ENCODE data around the gene POLE.

DNA sequence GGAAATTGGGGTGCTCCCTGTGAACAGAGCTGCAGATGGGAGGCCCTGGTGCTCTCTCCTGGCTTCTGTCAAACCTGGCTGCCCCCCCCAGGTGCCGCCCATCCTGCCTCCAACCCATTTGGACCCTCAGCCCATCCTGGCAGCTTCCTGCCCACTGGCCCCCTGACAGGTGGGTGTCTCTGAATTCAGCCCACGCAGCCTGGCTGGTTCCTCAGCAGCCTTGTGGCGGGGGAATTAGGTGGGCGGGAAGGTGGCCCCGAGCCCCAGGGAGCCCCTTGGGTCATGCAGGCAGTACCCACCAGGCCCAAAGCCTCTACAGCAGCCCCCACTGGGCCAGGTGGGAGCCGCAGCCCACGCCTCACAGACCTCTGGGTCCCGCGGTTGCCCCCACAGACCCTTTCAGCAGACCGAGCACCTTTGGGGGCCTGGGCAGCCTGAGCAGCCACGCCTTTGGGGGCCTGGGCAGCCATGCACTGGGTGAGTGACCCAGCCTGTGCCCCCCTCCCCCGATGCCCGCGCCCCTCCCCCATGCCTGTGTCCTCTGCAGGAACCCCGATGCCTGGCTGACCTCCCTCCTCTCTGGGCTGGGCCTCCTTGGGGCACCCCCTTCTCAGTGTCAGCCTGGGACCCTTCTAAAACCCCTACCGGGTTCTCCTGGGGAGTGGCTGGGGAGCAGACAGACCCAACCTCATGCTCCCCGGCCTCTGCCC is 105.6 kb downstream of the POLE start:
- TF ChIP-seq CTCF (IDR thresholded peaks at IDR 0.05) (no peak), POLR2A (IDR thresholded peaks at IDR 0.05) (no peak), POLR2AphosphoS5 (IDR thresholded peaks at IDR 0.05) (no peak), EP300 (IDR thresholded peaks at IDR 0.05) (no peak)

Measured in gastroesophageal sphincter (tissue), 3 donors.